Smooth muscle cell (in vitro differentiated cells): ENCODE data around the gene TUBA1C. TPM values are rescaled to one million over a fixed set of nuclear protein-coding genes. Genes with fewer than 3 reads are reported as not detected.
"Not testable (repeated sequence)": the region's sequence is repeated elsewhere in the genome, so short reads cannot be mapped to it uniquely, and the experiment has no call there.

Source experiments
- DNase-seq: peaks from one replicate; lab custom pipeline; 2025; ENCODE audit not compliant: unreplicated experiment; lab: John Stamatoyannopoulos, UW
- H2AFZ ChIP-seq: fragments of 200-600 bp; sonication (generic); 2 replicates; pipeline ENCODE4 v1.6.0; 2016; ENCODE audit warnings: antibody characterized with exemption, low read depth, mild to moderate bottlenecking
- H3F3A ChIP-seq: fragments of 200-600 bp; sonication (generic); 2 replicates; pipeline ENCODE4 v1.6.0; 2017; ENCODE audit warnings: antibody characterized with exemption, low read depth
- H3K27ac ChIP-seq: fragments of 200-600 bp; sonication (generic); 2 replicates; pipeline ENCODE4 v1.5.1; 2016; ENCODE audit warnings: low read depth, mild to moderate bottlenecking
- H3K27me3 ChIP-seq: fragments of 200-600 bp; sonication (generic); 2 replicates; pipeline ENCODE4 v1.6.1; 2016; ENCODE audit warnings: low read depth, mild to moderate bottlenecking
- H3K36me3 ChIP-seq: fragments of 200-600 bp; sonication (generic); 2 replicates; pipeline ENCODE4 v1.5.1; 2016; ENCODE audit warnings: low read depth
- H3K4me1 ChIP-seq: fragments of 200-600 bp; sonication (generic); 2 replicates; pipeline ENCODE4 v1.5.1; 2016; ENCODE audit warnings: low read depth
- H3K4me2 ChIP-seq: fragments of 200-600 bp; sonication (generic); 2 replicates; pipeline ENCODE4 v1.6.0; 2016; ENCODE audit warnings: mild to moderate bottlenecking
- H3K4me3 ChIP-seq: fragments of 200-600 bp; sonication (generic); 2 replicates; pipeline ENCODE4 v1.5.1; 2016; ENCODE audit warnings: mild to moderate bottlenecking
- H3K79me2 ChIP-seq: fragments of 200-600 bp; sonication (generic); 2 replicates; pipeline ENCODE4 v1.6.0; 2016; ENCODE audit warnings: low read depth, mild to moderate bottlenecking
- H3K9ac ChIP-seq: fragments of 200-600 bp; sonication (generic); 2 replicates; pipeline ENCODE4 v1.6.0; 2016; ENCODE audit warnings: low read depth
- H3K9me3 ChIP-seq: fragments of 200-600 bp; sonication (generic); replicated peaks from 2 replicates; pipeline ENCODE4 v1.5.1; 2016; ENCODE audit warnings: low read depth
- H4K20me1 ChIP-seq: fragments of 200-600 bp; sonication (generic); 2 replicates; pipeline ENCODE4 v1.6.0; 2016; ENCODE audit warnings: low read depth
- WGBS: methylation state at CpG from one replicate; pipeline ENCODE4 v1.1.7; 2016; ENCODE audit warnings: low lambda C conversion rate; 5-methylcytosine and 5-hydroxymethylcytosine counted together
- polyA plus RNA-seq: library from polyadenylated mRNA; unstranded; fragments of >200 nt; fragmentation: Nextera tagmentation; extraction: Ambion mirVana; gene quantifications from 2 replicates; pipeline ENCODE4 v1.2.1, GENCODE V29; 2016
- total RNA-seq: library from RNA; depleted of rRNA; stranded (reverse); fragments of >200 nt; gene quantifications from 2 replicates; pipeline ENCODE4 v1.2.3, GENCODE V29; 2014
- TF ChIP-seq, protein P1 (sequence below): fragments of 200-600 bp; sonication (generic); IDR thresholded peaks from 2 replicates; pipeline ENCODE4 v1.5.1; 2017; ENCODE audit warnings: borderline replicate concordance, mild to moderate bottlenecking, antibody characterized with exemption; ENCODE audit not compliant: insufficient read depth, poor library complexity, severe bottlenecking

Gene TUBA1C
- total and polyA plus RNA-seq, 2 experiments from 2014 or later, result 284 to 586 TPM

DNA sequence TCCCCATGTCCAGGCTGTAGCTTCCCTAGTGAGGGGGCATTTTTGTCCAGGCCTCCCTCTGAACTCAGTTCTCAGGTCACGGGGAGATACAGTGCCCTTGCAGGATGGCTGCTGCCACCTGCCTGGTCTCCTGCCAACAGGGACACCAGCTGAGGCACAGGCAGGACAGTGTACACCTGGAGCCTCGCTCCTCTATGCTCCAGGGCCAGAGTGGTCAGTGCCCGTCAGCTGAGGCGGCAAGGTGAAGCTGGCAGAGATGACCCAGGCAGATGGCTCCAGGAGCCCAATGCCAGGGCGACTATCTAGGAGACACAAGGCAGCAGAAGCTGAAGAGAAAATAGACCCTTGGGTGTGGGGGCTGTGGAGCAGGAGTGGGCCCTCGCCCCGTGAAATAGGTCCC lies 12.6 kb downstream of the TUBA1C start:
- Histone ChIP-seq H2AFZ (no peak overlapping the region), H4K20me1 (peaks cover 24% of the 10 kb centered on the region), H3K27me3 (no peaks in the 10 kb centered on the region), H3K4me1 (no peaks in the 10 kb centered on the region), H3K9ac (no peak overlapping the region), H3K4me2 (no peak overlapping the region), H3F3A (peaks cover 14% of the 10 kb centered on the region), H3K9me3 (no peaks in the 10 kb centered on the region), H3K79me2 (no peaks in the 10 kb centered on the region), H3K27ac (no peak overlapping the region), H3K36me3 (peaks cover 7% of the 10 kb centered on the region), H3K4me3 (no peak overlapping the region)
- no peak for DNase-seq
- TF ChIP-seq, protein P1, sequence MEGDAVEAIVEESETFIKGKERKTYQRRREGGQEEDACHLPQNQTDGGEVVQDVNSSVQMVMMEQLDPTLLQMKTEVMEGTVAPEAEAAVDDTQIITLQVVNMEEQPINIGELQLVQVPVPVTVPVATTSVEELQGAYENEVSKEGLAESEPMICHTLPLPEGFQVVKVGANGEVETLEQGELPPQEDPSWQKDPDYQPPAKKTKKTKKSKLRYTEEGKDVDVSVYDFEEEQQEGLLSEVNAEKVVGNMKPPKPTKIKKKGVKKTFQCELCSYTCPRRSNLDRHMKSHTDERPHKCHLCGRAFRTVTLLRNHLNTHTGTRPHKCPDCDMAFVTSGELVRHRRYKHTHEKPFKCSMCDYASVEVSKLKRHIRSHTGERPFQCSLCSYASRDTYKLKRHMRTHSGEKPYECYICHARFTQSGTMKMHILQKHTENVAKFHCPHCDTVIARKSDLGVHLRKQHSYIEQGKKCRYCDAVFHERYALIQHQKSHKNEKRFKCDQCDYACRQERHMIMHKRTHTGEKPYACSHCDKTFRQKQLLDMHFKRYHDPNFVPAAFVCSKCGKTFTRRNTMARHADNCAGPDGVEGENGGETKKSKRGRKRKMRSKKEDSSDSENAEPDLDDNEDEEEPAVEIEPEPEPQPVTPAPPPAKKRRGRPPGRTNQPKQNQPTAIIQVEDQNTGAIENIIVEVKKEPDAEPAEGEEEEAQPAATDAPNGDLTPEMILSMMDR, result no peak
- WGBS, result 96% methylated on average over 7 of the region's 7 CpGs

DNA sequence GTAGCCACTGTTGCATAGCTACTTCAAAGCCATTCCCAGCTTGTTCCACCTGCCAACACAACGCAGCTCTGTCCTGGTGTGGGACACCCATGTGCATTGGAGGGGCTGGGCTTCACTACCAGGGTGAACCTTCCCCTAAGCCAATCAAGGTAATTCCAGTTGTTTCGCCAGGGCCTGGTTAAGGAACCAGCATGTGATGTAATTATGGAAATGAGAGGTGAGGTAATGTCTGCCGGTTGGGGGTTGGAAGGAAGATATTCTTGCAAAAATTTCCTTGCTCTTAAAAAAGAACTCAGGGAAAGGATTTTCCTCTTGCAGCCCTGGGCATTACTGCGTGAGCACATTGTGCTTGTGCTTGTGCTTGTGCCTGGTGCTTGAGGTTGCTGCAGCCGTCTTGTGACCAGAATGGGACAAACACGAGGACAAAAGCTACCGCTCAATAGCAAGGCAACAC lies 14.9 kb downstream of the TUBA1C start:
- no peaks in the 10 kb centered on the region for H3K36me3 ChIP-seq
- peaks cover 1% of the 10 kb centered on the region for H4K20me1 ChIP-seq
- H3K79me2 ChIP-seq, result no peaks in the 10 kb centered on the region
- no peak overlapping the region for H2AFZ ChIP-seq
- no peaks in the 10 kb centered on the region for H3K27me3 ChIP-seq
- H3K9me3 ChIP-seq, result no peaks in the 10 kb centered on the region
- no peak overlapping the region for H3K4me3 ChIP-seq
- H3K27ac ChIP-seq, result no peak overlapping the region
- H3K9ac ChIP-seq, result no peak overlapping the region
- no peaks in the 10 kb centered on the region for H3F3A ChIP-seq
- TF ChIP-seq, protein P1, result no peak
- H3K4me2 ChIP-seq, result no peak overlapping the region
- H3K4me1 ChIP-seq, result no peaks in the 10 kb centered on the region
- WGBS, result 40% methylated on average over 7 of the region's 7 CpGs
- DNase-seq, result no peak

DNA sequence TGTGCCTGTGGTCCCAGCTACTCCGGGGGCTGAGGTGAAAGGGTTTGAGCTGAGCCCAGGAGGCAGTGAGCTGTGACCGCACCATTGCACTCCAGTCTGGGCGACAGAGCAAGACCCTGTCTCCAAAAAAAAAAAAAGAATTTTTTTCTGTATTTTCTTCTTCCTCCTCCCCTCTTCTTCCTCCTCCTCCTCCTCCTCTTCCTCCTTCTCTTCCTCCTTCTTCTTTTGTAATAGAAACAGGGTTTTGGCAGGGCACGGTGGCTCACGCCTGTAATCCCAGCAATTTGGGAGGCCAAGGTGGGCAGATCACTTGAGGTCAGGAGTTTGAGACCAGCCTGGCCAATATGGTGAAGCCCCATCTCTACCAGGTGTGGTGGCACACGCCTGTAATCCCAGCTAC lies 15.7 kb downstream of the TUBA1C start:
- H2AFZ ChIP-seq, result not testable (repeated sequence)
- 99% methylated on average over 6 of the region's 6 CpGs for WGBS

DNA sequence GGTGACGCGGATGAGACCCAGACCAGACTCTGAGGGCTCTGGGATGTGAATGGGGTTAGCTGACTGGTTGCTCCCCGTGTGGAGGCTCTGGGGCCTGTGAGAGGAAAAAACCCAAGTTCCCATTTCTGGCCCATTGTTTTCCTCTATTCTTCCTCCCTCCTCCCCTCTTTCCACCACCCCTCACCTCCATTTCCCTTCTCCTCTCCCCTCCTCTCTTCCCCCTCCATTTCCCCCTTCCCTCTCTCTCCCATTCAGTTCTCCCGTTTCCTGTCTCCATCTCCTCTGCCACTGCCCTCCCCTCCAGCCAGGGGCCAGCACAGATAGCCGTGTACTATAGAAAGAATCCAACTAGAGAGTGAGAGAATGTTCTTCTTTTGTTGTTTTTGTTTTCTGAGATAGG lies 17.4 kb downstream of the TUBA1C start:
- TF ChIP-seq, protein P1, result no peak
- H3F3A ChIP-seq, result no peaks in the 10 kb centered on the region
- peaks cover 1% of the 10 kb centered on the region for H3K27me3 ChIP-seq
- H3K27ac ChIP-seq, result no peak overlapping the region
- H2AFZ ChIP-seq, result no peak overlapping the region
- no peak for DNase-seq
- no peaks in the 10 kb centered on the region for H3K4me1 ChIP-seq
- H3K4me2 ChIP-seq, result no peak overlapping the region
- WGBS, result 83% methylated on average over 4 of the region's 5 CpGs
- H3K4me3 ChIP-seq, result no peak overlapping the region
- H3K9me3 ChIP-seq, result no peaks in the 10 kb centered on the region
- no peaks in the 10 kb centered on the region for H4K20me1 ChIP-seq
- H3K36me3 ChIP-seq, result no peaks in the 10 kb centered on the region
- no peak overlapping the region for H3K9ac ChIP-seq
- H3K79me2 ChIP-seq, result no peaks in the 10 kb centered on the region

More for the DNA sequence above, 15.7 kb downstream of the TUBA1C start:
- H3K27ac ChIP-seq, H3K27me3 ChIP-seq, H3K4me2 ChIP-seq, H3K4me3 ChIP-seq, H3F3A ChIP-seq, H3K9me3 ChIP-seq, H3K36me3 ChIP-seq, H4K20me1 ChIP-seq, H3K9ac ChIP-seq, H3K79me2 ChIP-seq, DNase-seq, H3K4me1 ChIP-seq: not testable (repeated sequence)

DNA sequence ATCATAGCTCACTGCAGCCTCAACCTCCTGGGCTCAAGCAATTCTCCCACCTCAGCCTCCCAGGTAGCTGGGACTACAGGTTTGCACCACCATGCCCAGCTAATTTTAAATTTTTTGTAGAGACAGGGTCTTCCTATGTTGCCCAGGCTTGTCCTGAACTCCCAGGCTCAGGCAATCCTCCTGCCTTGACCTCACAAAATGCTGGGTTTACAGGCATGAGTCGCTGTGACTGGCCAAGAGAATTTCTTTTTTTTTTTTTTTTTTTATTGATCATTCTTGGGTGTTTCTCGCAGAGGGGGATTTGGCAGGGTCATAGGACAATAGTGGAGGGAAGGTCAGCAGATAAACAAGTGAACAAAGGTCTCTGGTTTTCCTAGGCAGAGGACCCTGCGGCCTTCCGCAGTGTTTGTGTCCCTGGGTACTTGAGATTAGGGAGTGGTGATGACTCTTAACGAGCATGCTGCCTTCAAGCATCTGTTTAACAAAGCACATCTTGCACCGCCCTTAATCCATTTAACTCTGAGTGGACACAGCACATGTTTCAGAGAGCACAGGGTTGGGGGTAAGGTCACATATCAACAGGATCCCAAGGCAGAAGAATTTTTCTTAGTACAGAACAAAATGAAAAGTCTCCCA lies 18.0 kb downstream of the TUBA1C start:
- DNase-seq, H4K20me1 ChIP-seq, H3K9ac ChIP-seq, H3K27me3 ChIP-seq, H3F3A ChIP-seq, H3K36me3 ChIP-seq, H2AFZ ChIP-seq, H3K27ac ChIP-seq, H3K4me2 ChIP-seq, H3K9me3 ChIP-seq, H3K79me2 ChIP-seq, H3K4me1 ChIP-seq, H3K4me3 ChIP-seq: not testable (repeated sequence)
- whole genome bisulfite sequencing, result 60% methylated on average over 3 of the region's 6 CpGs
